ENCODE results near the gene SLAIN2.
"Not testable (repeated sequence)": the region's sequence is repeated elsewhere in the genome, so short reads cannot be mapped to it uniquely, and the experiment has no call there.

SLAIN2 gene

GRCh38 chr4:48450740-48451139 is 109.4 kb downstream of the SLAIN2 start:
- no peak for DNase-seq

GRCh38 chr4:48451656-48452055 is 110.3 kb downstream of the SLAIN2 start:
- not testable (repeated sequence) for DNase-seq

DNA sequence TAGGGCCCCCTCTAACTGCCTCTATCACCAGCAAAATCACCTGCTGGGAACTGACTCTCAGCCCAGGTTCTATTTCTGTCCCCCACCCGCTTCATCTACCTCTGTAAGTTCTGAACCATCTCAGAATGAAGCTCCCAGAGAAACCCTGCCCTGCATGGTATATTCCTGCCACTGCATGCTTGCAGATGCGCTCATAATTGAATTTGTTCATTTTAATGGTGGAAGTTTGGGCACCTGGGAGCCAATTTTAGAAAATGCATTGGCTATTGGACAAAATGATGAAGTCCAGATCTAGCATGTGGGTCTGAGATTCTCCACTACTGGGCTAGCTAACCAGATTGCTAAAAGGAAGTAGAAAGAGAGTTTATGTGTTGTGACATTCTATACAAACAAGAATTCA is 113.3 kb downstream of the SLAIN2 start:
- DNase-seq = no peak

- no peak for DNase-seq
Observed at GRCh38 chr4:48461000-48461399, 119.7 kb downstream of the SLAIN2 start.

- DNase-seq = no peak
Observed at GRCh38 chr4:48462363-48462762, 121.0 kb downstream of the SLAIN2 start.

DNA sequence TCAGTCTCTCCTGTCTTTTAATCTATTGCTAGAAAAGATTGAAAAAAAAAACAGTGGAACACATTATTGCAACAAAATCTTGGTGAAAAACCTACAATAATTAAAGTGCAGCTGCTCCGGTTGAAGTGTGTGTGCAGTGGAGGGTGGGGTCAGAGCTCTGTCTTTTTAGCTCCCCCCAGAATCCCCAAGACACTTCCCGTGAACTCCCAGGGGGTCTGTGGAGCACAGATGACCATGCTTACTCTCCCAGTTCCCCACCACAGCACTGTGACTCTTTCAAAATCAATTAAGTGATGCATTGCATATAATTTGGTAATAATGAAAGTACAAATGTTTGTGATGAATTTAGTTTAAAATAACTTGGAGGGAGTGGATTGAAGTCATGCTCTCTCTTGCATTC is 126.1 kb downstream of the SLAIN2 start:
- DNase-seq = no peak

DNA sequence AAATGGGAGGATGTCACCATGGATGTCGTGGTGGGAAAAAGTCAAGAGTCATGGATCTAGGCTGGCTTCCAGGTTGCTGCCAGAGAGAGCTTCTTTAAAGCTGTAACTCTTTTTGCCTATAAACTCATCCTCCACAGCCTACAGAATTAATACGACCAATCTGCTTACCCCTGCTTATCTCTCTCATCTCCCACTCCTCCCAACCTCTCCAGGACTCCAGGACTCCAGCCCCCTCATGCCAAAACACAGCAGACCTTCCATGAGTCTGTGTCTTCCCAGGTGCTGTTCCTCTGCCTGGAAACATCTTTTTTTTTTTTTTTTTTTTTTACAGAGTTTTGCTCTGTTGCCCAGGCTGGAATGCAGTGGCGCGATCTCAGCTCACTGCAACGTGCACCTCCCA is 126.6 kb downstream of the SLAIN2 start:
- no peak for DNase-seq

GRCh38 chr4:48470137-48470536 is 128.8 kb downstream of the SLAIN2 start:
- no peak for DNase-seq

DNA sequence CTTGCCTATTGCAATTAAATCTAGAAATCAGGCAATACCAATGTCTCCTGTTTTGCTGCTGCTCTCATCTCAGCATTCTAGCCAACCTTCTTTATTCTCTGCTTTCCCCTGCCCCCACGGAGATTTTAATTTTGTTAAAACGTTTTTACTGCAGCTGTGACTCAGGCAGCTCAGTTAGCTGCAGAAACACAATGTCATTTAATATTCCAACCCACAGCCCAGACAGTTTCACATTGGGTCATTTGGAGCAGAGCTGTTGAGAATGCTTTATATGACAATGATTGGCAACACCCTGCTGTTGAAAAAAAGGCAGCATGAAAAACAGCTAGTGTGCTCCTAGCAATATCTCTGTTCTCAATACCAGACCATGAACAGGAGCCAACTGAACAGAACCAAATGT is 129.2 kb downstream of the SLAIN2 start:
- peak; percentile 5 for DNase-seq

DNA sequence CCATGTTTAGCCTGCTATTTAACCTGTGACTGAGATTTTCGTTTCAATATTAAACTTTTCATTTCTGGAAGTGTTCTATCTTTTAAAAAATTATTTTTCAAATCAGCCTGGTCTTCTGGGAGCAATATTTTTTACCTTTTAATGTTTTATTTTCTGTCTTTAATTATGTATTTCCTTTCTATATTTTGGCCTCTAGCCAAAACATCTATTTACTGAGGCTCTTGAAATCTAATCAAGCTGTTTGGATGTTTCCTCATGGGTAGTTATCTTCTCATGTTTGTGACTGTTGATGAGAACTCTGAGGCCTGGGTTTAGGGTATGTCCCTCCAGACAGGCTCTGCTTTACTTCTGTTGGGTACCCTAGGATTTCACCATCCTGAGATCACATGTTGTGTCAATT is 131.5 kb downstream of the SLAIN2 start:
- no peak for DNase-seq

- no peak for DNase-seq
Observed at GRCh38 chr4:48475770-48476169, 134.4 kb downstream of the SLAIN2 start.
